ENCODE measurements around the gene TTBK1.

DNA sequence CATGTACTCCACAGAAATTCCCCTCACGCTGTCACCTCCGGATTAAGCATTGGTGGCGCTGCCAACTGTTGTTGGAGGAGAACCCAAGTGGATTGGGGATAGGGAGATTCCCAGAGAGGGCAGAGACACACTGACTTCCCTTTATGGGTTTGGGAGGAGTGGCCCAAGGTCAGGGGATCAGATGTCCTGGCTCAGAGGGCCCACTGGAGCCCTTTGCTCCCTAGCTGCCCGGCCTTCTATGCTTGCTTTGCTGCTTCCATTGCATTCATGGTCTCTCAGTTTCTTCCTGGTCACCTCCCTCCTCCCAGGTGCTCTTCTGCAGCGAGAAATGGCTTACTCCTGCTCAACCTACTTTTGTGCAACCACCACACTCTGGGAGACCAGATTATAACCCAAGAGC, 46.9 kb upstream of the TTBK1 start:
- TF ChIP-seq, protein P1, sequence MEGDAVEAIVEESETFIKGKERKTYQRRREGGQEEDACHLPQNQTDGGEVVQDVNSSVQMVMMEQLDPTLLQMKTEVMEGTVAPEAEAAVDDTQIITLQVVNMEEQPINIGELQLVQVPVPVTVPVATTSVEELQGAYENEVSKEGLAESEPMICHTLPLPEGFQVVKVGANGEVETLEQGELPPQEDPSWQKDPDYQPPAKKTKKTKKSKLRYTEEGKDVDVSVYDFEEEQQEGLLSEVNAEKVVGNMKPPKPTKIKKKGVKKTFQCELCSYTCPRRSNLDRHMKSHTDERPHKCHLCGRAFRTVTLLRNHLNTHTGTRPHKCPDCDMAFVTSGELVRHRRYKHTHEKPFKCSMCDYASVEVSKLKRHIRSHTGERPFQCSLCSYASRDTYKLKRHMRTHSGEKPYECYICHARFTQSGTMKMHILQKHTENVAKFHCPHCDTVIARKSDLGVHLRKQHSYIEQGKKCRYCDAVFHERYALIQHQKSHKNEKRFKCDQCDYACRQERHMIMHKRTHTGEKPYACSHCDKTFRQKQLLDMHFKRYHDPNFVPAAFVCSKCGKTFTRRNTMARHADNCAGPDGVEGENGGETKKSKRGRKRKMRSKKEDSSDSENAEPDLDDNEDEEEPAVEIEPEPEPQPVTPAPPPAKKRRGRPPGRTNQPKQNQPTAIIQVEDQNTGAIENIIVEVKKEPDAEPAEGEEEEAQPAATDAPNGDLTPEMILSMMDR (IDR thresholded peaks at IDR 0.05) = no peak
- no peak for TF ChIP-seq POLR2A (IDR thresholded peaks at IDR 0.05)
